Activated naive CD8-positive, alpha-beta T cell treated with anti-CD3 and anti-CD28 coated beads for 36 hours (primary cell): Measurements from ENCODE around the gene FMN1. TPM values are rescaled to one million over a fixed set of nuclear protein-coding genes. Genes with fewer than 3 reads are reported as not detected.

Source experiments
- DNase-seq: peaks from one replicate; pipeline ENCODE4 v3.0.0; 2021
- H3K27ac Mint-ChIP-seq: one replicate; pipeline ENCODE4 v1.8.0; 2022; ENCODE audit warnings: mild to moderate bottlenecking, moderate library complexity, mixed read lengths
- H3K27me3 Mint-ChIP-seq: one replicate; pipeline ENCODE4 v1.8.0; 2022; ENCODE audit warnings: mild to moderate bottlenecking, mixed read lengths
- H3K36me3 Mint-ChIP-seq: one replicate; pipeline ENCODE4 v1.8.0; 2021; ENCODE audit warnings: mild to moderate bottlenecking, mixed read lengths
- H3K4me1 Mint-ChIP-seq: one replicate; pipeline ENCODE4 v1.8.0; 2021; ENCODE audit warnings: mixed read lengths
- H3K4me3 Mint-ChIP-seq: one replicate; pipeline ENCODE4 v1.8.0; 2022; ENCODE audit warnings: mild to moderate bottlenecking, moderate library complexity, mixed read lengths
- H3K9me3 Mint-ChIP-seq: one replicate; pipeline ENCODE4 v1.8.0; 2022; ENCODE audit warnings: mixed read lengths
- total RNA-seq, 2 experiments: library from RNA; stranded (reverse); gene quantifications; one replicate each; pipeline ENCODE4 v1.2.3, GENCODE V29; 2021

FMN1 gene
- total RNA-seq, 2 experiments from 2014 or later, result 0.14 to 0.31 TPM

- H3K4me3 Mint-ChIP-seq, result no peak overlapping the region
- DNase-seq, result no peak
- H3K4me1 Mint-ChIP-seq, result peaks cover 14% of the 10 kb centered on the region
- H3K27me3 Mint-ChIP-seq, result peaks cover 84% of the 10 kb centered on the region
- no peak overlapping the region for H3K27ac Mint-ChIP-seq
- no peaks in the 10 kb centered on the region for H3K9me3 Mint-ChIP-seq
- H3K36me3 Mint-ChIP-seq, result no peaks in the 10 kb centered on the region
These were observed 478.1 kb downstream of the FMN1 start for GRCh38 chr15:32716216-32716914.

Other genes with a start within 250 kb of the FMN1 start
- gene RYR3, start 116.3 kb upstream of the FMN1 start, total RNA-seq, result not detected